GM20431 (cell line): ENCODE data around the gene ANKRD45.
"Not testable (repeated sequence)": the region's sequence is repeated elsewhere in the genome, so short reads cannot be mapped to it uniquely, and the experiment has no call there.

Experiments
- in situ Hi-C: fragments of 300-500 bp; cut with MseI, MboI; formaldehyde crosslinking; loops from one replicate; pipeline ENCODE4 v1.15.0; 2020; ENCODE audit warnings: low sequenced_read_pairs; ENCODE audit not compliant: unreplicated experiment

ANKRD45 gene

DNA sequence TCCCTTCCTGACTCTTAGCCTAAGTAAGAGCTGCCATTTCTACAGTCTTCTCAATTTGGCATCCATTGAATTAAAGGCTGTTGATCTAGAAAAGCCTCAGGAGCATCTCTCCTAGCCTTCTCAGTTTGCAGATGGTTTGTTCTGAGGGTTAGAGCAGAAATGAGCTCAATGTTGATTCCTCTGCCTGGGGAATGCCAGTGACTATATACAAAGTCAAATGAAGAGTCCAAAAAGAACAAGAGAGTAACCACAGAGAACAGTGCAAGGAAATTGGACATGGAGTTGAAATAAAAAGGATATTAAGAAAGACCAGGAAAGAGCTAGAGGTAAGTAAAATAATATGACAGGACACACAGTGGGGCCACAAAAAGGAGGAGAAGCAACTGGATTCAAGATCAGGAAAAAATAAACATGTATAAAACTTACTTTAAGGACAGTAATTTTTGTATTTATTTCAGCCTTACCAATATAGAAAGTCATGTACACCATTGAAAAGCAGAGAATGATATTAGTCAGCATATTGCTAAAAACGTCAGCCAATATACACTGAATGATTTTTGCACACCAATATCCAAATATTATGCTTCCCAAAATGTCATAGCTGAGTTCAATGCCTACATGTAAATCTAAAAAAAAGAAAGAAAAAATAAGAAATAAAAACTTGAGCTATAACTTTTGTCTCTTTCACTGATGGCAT is 88.1 kb downstream of the ANKRD45 start:
- in situ Hi-C loops: no loop called here

DNA sequence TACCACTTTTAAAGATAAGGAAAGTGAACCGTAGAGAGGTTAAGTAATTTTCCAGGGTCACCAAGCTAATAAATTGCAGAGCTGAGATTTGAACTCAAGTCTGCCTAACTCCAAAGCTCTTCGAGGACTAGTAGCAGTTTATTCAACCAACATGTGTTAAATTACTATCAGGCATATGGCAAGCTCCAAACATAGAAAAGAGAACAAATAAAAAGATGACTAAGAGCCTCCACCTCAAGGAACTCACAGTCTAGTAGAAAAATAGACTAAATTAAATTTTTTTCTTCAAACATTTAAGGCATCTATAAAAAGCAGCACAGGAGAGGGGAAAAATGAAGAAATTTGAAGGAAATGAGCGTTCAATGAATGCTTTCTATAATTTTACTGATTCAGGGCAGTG is 89.0 kb downstream of the ANKRD45 start:
- in situ Hi-C loops: no loop called here

DNA sequence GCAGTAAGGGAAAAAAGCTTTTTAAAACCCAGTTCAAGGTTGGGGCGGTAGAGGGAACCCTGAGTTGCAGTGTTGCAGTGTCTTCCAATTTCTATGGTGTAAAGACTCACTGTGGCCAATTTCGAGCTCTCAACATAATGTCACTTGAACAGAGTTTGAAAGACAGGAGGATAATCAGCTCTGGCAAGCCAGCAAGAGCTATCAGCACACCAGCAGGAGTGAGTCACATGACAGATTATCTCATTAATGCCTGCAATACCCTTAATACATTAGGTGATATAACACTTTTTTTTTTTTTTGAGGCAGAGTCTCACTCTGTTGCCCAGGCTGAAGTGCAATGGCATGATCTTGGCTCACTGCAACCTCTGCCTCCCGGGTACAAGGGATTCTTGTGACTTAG is 89.6 kb downstream of the ANKRD45 start:
- in situ Hi-C loops: no loop called here

DNA sequence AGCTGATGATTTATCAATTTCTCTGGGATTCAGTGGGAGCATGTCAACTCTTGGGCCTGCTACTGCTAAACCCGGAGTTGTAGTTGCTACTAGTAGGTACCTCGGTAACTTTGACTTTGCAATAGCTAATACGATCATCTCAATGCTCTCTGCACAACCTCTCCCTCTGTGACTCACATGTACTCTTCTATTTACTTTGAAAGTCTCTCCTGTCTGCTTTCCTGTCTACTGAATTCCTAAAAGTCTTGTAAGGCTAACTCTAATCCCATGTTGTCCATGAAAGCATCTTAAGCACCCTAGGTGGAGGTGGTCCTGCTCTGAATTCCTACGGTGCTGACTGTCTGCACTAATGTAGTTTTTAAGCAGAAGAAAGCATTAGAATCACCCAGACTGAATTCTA is 96.1 kb downstream of the ANKRD45 start:
- in situ Hi-C loops: no loop called here

DNA sequence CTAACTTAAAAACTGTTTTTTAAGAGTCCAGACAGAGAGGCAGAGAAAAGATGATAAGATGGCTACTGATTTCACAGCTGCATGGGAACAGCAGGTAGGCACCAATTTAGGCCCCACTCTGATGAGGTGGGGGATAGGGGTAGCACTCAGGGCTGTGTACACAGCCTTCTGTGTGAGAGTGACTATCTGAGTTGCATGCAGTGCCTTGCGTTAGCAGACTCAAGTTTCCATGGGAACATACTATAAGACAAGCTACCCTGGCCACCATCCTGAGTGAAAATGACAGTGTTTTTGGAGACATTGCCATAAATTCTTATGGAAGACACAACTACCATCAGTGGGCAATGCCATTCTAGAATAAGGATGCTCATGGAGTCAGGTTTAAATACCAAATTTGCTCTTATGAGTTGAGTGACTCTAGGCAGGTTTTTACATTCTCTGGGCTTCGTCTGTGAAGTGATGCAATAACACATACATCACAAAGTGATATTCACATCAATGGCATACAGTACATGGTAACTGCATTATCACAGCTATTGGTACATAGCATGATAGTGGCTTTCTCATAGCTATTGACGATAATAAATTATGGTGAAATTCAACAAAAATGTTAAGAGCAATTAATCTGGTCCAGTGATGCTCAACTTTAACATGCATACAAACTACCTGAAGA is 97.3 kb downstream of the ANKRD45 start:
- in situ Hi-C loops: no loop called here

DNA sequence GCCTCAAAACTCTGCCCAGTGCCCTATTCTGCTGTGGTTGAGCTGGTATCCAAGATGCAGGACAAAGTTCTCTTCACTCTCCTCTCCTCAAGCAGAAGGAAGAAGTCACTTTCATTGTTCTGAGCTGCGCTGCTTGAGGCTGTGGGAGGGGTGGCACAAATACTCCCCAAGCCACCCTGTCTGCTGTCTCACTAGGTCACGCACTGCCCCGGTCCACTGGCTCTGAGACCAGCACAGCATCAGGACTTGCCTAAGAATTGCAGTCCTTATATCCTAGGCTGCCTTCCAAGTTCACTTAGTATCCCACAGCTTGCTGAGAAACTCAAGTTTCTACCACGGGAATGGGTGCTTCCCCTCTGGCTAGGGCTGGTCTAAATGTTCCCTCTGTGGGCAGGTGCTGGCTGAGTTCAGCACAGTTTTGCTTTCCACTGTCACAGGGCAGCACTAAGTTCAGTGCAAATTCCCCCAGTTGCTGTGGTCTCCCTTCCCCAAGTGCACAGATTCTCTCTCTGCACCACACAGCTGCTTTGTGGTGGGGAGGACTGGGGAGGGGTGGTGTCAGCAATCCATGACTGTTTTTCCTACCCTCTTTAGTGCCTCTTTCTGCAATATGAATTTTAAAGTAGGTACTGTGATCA is 99.2 kb downstream of the ANKRD45 start:
- in situ Hi-C loops: no loop called here

DNA sequence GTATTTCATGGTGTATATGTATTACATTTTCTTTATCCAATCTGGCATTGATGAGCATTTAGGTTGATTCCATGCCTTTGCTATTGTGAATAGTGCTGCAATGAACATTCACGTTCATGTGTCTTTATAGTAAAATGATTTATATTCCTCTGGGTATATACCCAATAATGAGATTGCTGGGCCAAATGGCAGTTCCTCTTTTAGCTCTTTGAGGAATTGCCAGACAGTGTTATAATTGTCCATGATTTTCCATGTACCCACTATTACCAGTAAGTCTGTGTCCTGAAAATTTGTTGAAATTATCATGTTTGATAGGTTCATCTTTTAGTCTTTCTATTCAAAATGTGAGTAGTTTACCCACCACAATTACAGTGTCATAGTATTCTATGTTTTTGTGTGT is 101.2 kb downstream of the ANKRD45 start:
- in situ Hi-C loops: no loop called here

DNA sequence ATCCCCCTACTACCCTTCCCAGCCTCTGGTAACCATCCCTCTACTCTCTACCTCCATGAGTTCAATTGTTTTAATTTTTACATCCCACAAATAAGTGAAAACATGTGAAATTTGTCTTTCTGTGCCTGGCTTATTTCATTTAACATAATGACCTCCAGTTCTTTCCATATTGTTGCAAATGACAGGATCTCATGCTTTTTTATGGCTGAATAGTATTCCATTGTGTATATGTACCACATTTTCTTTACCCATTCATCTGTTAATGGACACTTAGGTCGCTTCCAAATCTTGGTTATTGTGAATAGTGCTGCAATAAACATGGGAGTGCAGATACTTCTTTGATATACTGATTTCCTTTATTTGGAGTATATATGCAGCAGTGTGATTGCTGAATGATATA is 105.8 kb downstream of the ANKRD45 start:
- in situ Hi-C loops: not testable (repeated sequence)

DNA sequence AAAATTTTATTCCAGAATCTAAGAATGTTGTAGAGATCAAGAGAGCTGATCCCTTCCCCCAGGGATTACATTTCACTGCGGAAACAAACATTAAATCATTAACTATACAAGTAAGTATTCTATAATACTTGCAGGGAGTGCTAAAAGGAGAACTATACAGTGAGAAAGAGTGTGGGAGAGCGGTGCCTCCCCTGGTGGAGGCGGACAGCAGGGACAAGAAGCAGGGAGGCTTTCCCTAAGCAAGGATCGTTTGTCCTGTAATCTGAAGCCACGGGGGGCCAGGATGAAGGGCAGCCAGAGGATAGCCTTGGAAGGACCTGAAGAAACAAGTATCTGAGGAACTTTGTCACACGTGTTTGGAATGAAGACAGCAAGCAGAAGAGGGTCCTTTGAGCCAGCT is 106.8 kb downstream of the ANKRD45 start:
- in situ Hi-C loops: no loop called here

DNA sequence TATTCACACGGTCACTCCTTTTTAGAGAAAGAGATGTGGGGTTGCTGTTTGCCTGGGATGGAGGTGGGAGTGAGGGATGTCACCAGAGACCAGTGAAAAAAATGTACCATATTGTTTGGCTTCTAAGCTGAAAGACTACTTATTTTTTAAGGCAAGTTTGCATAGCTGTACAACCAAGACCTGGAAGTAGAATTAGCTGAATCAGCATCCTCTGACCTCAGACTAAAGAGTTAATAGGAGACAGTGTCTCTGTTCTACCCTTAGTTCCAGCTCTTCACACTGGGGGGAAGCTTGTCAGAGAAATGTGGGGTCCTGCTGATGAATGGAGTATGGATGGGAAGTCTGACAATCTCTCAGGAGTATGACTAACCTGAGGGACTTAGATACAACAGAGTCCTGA is 108.4 kb downstream of the ANKRD45 start:
- in situ Hi-C loops: no loop called here

DNA sequence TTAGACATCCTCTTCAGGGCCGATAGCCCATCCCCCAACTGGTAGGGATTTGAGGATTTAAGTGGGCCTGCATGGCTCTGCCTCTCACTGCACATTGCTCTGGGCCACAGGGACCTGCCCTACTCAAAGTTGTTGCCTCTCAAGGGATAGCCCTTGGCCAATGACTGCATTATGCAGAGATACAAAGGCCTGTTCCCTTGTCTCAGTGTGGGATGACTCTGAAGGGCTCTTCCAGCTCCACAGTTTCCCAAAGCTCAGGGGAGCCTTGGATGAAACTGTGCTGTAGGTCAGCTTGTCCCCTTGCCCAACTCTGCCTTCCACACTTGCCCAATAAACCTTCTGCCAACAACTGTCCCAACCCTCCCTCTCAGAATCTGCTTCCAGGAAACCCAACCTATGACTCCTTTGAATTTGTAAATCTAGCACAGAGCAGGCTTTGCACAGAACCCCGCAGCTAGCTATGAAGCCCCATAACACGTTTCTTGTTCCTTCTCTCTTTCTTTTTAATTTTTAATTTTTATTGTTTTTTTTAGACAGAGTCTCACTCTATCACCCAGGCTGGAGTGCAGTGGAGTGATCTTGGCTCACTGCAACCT is 109.3 kb downstream of the ANKRD45 start:
- in situ Hi-C loops: no loop called here
